Type B pancreatic cell (in vitro differentiated cells): Measurements from ENCODE around the gene CCBE1. TPM values are rescaled to one million over a fixed set of nuclear protein-coding genes. Genes with fewer than 3 reads are reported as not detected.

Experiments used
- DNase-seq: peaks from one replicate; pipeline ENCODE4 v3.0.0; 2021; ENCODE audit warnings: mixed read lengths; ENCODE audit not compliant: unreplicated experiment; ENCODE audit errors: extremely low spot score
- H3K27ac Mint-ChIP-seq: 2 replicates; pipeline ENCODE4 v1.8.0; 2021; ENCODE audit warnings: mild to moderate bottlenecking, mixed read lengths
- H3K27me3 Mint-ChIP-seq: 2 replicates; pipeline ENCODE4 v1.8.0; 2021; ENCODE audit warnings: mixed read lengths
- H3K36me3 Mint-ChIP-seq: 2 replicates; pipeline ENCODE4 v1.8.0; 2021; ENCODE audit warnings: mixed read lengths
- H3K4me1 Mint-ChIP-seq: one replicate; pipeline ENCODE4 v1.8.0; 2021; ENCODE audit warnings: mixed read lengths; ENCODE audit not compliant: unreplicated experiment
- H3K4me3 Mint-ChIP-seq: 2 replicates; pipeline ENCODE4 v1.8.0; 2021; ENCODE audit warnings: mild to moderate bottlenecking, mixed read lengths
- H3K9me3 Mint-ChIP-seq: 2 replicates; pipeline ENCODE4 v1.8.0; 2021; ENCODE audit warnings: mixed read lengths
- CTCF ChIP-seq: fragments of 200-600 bp; sonication (generic); conservative IDR thresholded peaks from 2 replicates; pipeline ENCODE4 v1.5.0; 2021; ENCODE audit warnings: antibody characterized with exemption, mild to moderate bottlenecking
- total RNA-seq: library from RNA; stranded (reverse); gene quantifications from 2 replicates; pipeline ENCODE4 v1.2.1, GENCODE V29; 2021; ENCODE audit warnings: low replicate concordance

The CCBE1 gene
- total RNA-seq, 1 donor from 2014 or later: 51.3 TPM

- Mint-ChIP-seq H3K9me3 (no peaks in the 10 kb centered on the region), H3K36me3 (peaks cover 4% of the 10 kb centered on the region), H3K27me3 (peaks cover 4% of the 10 kb centered on the region), H3K4me3 (no peak overlapping the region), H3K4me1 (peaks cover 23% of the 10 kb centered on the region), H3K27ac (no peak overlapping the region)
- no peak for DNase-seq
- TF ChIP-seq CTCF: no peak
Measured at GRCh38 chr18:59383851-59384250, 313.4 kb downstream of the CCBE1 start.

- Mint-ChIP-seq H3K4me3 (no peak overlapping the region), H3K9me3 (no peaks in the 10 kb centered on the region), H3K4me1 (peaks cover 14% of the 10 kb centered on the region), H3K27ac (no peak overlapping the region), H3K36me3 (peaks cover 6% of the 10 kb centered on the region), H3K27me3 (peaks cover 10% of the 10 kb centered on the region)
- no peak for DNase-seq
- TF ChIP-seq CTCF: no peak
Measured at GRCh38 chr18:59382383-59382782, 314.8 kb downstream of the CCBE1 start.

GRCh38 chr18:59381949-59382348 lies 315.3 kb downstream of the CCBE1 start:
- Mint-ChIP-seq H3K4me3 (no peak overlapping the region), H3K27ac (no peak overlapping the region), H3K4me1 (peaks cover 11% of the 10 kb centered on the region), H3K9me3 (no peaks in the 10 kb centered on the region), H3K36me3 (peaks cover 6% of the 10 kb centered on the region), H3K27me3 (peaks cover 10% of the 10 kb centered on the region)
- TF ChIP-seq CTCF: no peak
- DNase-seq: no peak

Other genes with a start within 250 kb of the CCBE1 start
- gene PMAIP1, start 202.6 kb upstream of the CCBE1 start, total RNA-seq: 16.5 and 24.4 TPM in 2 replicates